Activated naive CD4-positive, alpha-beta T cell treated with anti-CD3 and anti-CD28 coated beads for 36 hours (primary cell): Measurements from ENCODE around the gene TRIM2. TPM values are rescaled to one million over a fixed set of nuclear protein-coding genes. Genes with fewer than 3 reads are reported as not detected.

Source experiments
- CTCF ChIA-PET: fragments of 350-600 bp; sonication (Branson Sonifier 250); formaldehyde crosslinking; loops from one replicate; lab custom pipeline; 2021; ENCODE audit warnings: antibody characterized with exemption; lab: Charles Lee
- DNase-seq: peaks from one replicate; pipeline ENCODE4 v3.0.0-alpha.2; 2020
- H3K27ac Mint-ChIP-seq: one replicate; pipeline ENCODE4 v1.8.0; 2021; ENCODE audit warnings: mild to moderate bottlenecking, mixed read lengths
- H3K27me3 Mint-ChIP-seq: one replicate; pipeline ENCODE4 v1.8.0; 2021; ENCODE audit warnings: low read depth, mixed read lengths
- H3K36me3 Mint-ChIP-seq: one replicate; pipeline ENCODE4 v1.8.0; 2021; ENCODE audit warnings: low read depth, mixed read lengths
- H3K4me1 Mint-ChIP-seq: one replicate; pipeline ENCODE4 v1.8.0; 2021; ENCODE audit warnings: low read depth, mixed read lengths
- H3K4me3 Mint-ChIP-seq: one replicate; pipeline ENCODE4 v1.8.0; 2021; ENCODE audit warnings: mild to moderate bottlenecking, moderate library complexity, mixed read lengths
- H3K9me3 Mint-ChIP-seq: one replicate; pipeline ENCODE4 v1.8.0; 2021; ENCODE audit warnings: mixed read lengths
- intact Hi-C: fragments of 100-400 bp; cut with micrococcal nuclease; formaldehyde crosslinking; loops from one replicate; pipeline ENCODE4 v1.15.1; 2023
- total RNA-seq, 2 experiments: library from RNA; stranded (reverse); gene quantifications; one replicate each; pipeline ENCODE4 v1.2.3, GENCODE V29; 2021

The TRIM2 gene
- total RNA-seq, 2 experiments from 2014 or later: 3.8 to 4.2 TPM

DNA sequence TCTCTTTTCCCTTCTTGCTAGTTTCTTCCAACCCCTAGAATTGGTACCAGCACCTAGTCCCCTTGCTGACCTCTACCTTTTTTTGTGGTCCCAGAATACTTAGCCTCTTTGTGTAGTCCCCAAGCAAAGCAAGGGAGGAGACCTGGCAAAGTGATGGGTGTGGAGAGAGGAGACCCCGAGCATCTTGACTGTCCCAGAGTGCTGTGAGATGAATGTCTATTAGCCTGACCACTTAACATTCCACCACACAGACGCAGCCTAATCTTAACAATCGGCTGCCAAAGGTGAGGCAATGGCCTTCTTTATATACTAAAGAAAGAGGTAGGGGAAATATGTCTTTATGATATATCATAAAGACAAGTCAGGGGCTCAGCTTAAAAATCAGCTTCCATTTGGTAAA lies 55.9 kb downstream of the TRIM2 start:
- CTCF ChIA-PET: no interaction called here
- Mint-ChIP-seq H3K4me1 (no peaks in the 10 kb centered on the region), H3K9me3 (no peaks in the 10 kb centered on the region), H3K27me3 (no peaks in the 10 kb centered on the region), H3K27ac (no peak overlapping the region), H3K4me3 (no peak overlapping the region), H3K36me3 (no peaks in the 10 kb centered on the region)
- DNase-seq: no peak
- intact Hi-C loops: no loop called here

DNA sequence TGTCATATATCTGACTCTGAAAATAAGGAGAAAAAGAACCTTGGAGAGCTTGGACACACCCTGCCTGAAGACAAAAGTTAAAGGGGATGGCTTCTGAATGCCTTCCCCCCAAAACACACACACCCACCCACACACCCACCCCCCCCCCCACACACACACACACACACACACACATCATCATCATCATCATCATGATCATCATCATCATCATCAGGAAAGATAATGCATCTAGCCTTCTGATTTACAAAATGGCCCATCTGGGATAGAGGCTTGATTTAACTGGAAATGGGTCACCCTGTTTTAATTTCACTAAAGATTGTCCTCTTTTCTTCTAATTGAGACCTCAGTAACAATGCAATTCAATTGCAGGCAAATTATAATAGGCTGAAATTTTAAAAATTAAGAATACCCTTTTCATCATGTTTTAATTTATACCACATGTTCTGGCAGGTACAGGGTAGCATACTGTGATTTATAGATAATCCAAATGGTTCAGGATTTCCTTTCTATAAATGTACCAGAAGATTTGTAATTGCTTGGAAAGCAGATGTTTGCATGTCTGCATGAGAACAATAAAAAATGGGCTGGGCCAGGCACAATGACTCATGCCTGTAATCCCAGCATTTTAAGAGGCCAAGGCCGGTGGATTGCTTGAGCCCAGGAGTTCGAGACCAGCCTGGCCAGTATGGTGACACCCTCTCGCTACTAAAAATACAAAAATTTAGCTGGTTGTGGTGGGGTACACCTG lies 56.5 kb downstream of the TRIM2 start:
- Mint-ChIP-seq H3K36me3 (no peaks in the 10 kb centered on the region), H3K4me3 (no peak overlapping the region), H3K27me3 (no peaks in the 10 kb centered on the region), H3K9me3 (no peaks in the 10 kb centered on the region), H3K4me1 (no peaks in the 10 kb centered on the region), H3K27ac (no peak overlapping the region)
- no peak for DNase-seq
- intact Hi-C loops: no loop called here
- CTCF ChIA-PET: no interaction called here

DNA sequence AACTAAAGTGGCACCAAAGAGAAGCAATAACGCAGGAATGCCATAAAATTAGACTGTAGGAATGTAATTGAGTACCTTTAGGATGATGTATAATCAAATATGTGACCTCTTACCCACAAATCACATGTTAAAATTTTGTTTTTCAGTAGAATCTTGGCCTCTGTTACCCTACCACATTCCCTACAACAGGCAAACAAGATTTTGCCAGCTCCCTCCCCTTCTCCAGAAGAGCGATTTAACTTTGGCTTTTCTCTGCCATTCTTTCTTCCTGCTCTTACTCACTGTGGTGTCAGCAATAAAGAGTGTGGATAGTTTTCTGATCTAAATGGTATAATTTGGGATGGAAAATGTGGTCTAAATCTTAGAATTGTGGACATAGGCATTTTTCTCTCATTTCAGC lies 57.2 kb downstream of the TRIM2 start:
- no peak for DNase-seq

DNA sequence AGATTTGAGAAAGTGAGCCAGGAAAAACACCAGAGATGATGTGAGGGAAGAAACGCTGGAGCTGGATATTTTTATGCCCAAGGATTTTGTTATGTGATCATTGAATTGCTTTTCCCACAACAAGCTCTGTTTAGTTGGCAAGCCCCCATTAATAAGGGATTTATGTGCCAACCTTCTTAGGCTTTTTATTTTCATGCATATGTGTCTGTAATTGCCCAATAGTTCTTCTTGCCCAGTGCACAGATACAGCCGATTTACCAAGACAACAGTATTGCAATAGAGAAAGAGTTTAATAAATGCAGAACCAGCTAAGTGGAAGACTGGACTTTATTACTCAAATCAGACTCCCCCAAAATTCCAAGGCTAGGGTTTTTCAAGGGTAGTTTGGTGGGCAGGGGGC lies 57.7 kb downstream of the TRIM2 start:
- no peak for DNase-seq
- Mint-ChIP-seq H3K36me3 (no peaks in the 10 kb centered on the region), H3K4me3 (no peak overlapping the region), H3K9me3 (no peaks in the 10 kb centered on the region), H3K27ac (no peak overlapping the region), H3K27me3 (no peaks in the 10 kb centered on the region), H3K4me1 (no peaks in the 10 kb centered on the region)
- CTCF ChIA-PET: no interaction called here
- intact Hi-C loops: no loop called here

More for the DNA sequence above, 57.2 kb downstream of the TRIM2 start:
- Mint-ChIP-seq H3K4me3 (no peak overlapping the region), H3K4me1 (no peaks in the 10 kb centered on the region), H3K27ac (no peak overlapping the region), H3K27me3 (no peaks in the 10 kb centered on the region), H3K9me3 (no peaks in the 10 kb centered on the region), H3K36me3 (no peaks in the 10 kb centered on the region)
- intact Hi-C loops: no loop called here
- CTCF ChIA-PET: no interaction called here

DNA sequence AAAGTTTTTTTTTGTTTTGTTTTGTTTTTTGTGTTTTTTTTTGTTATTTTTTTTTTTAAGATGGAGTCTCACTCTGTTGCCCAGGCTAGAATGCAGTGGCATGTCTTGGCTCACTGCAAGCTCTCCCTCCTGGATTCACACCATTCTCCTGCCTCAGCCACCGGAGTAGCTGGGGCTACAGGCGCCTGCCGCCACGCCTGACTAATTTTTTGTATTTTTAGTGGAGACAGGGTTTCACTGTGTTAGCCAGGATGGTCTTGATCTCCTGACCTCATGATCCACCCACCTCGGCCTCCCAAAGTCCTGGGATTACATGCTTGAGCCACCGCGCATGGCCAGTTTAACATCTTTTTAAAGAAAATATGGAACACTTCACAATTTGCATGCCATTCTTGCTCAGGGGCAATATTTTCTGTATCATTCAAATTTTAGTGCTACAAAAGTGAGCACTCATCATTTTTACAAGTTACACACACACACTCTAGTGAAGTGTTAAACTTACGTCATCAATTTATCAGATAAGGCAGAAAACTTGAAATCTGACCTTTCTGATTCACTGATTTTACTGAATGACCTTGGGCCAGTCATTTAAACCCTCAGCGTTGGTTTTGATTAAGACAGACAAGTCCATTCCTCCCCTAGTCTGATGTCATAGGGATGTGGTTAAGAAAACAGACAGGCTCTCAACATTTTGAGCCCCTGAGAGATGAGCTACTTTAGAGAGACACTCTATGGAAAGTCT lies 61.2 kb downstream of the TRIM2 start:
- intact Hi-C loops: no loop called here
- DNase-seq: no peak
- Mint-ChIP-seq H3K36me3 (no peaks in the 10 kb centered on the region), H3K27me3 (no peaks in the 10 kb centered on the region), H3K27ac (no peak overlapping the region), H3K4me3 (no peak overlapping the region), H3K4me1 (peaks cover 8% of the 10 kb centered on the region), H3K9me3 (no peaks in the 10 kb centered on the region)
- CTCF ChIA-PET: no interaction called here

DNA sequence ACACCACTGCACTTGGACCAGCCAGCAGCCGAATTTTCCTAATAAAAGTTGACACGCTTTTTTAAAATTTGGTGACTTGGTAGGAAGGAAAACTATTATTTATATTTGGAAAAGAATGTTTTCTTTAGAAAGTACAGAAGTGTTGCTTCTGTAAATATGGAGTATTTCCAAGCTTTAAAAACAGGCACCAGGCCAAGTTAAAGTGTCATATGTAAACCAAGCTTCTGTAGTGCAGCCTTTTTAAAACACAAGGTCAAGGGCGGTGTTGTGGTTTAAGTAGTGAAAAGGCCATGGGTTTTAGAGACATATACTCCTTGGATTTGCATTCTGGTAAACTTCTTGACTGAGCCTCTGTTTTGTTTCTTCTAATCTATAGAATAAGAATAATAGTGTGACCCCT lies 62.7 kb downstream of the TRIM2 start:
- H3K9me3 Mint-ChIP-seq: no peaks in the 10 kb centered on the region
- no peak for DNase-seq
- H3K27me3 Mint-ChIP-seq: no peaks in the 10 kb centered on the region
- H3K27ac Mint-ChIP-seq: no peak overlapping the region
- H3K4me1 Mint-ChIP-seq: peaks cover 8% of the 10 kb centered on the region
- H3K4me3 Mint-ChIP-seq: no peak overlapping the region
- CTCF ChIA-PET: interaction anchor here (0.9 kb wide), 1 partner anchor 90 kb away, joined by 5 read pairs; no protein-coding TSS in a partner anchor
- no peaks in the 10 kb centered on the region for H3K36me3 Mint-ChIP-seq
- intact Hi-C loops: no loop called here

DNA sequence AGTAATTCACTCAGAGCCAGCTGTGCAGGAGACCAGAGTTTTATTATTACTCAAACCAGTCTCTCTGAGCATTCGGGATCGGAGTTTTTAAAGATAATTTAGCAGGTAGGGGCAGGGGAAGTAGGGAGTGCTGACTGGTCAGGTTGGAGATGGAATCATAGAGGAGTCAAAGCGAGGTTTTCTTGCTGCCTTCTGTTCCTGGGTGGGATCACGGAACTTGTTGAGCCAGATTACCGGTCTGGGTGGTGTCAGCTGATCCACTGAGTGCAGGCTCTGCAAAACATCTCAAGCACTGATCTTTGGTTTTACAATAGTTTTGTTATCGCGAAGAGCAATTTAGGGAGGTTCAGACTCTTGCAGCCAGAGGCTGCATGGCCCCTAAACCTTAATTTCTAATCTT lies 63.6 kb downstream of the TRIM2 start:
- H3K36me3 Mint-ChIP-seq: no peaks in the 10 kb centered on the region
- CTCF ChIA-PET: interaction anchor here (0.7 kb wide), 1 partner anchor 142 kb away, joined by 3 read pairs; no protein-coding TSS in a partner anchor
- DNase-seq: no peak
- peaks cover 8% of the 10 kb centered on the region for H3K4me1 Mint-ChIP-seq
- H3K9me3 Mint-ChIP-seq: no peaks in the 10 kb centered on the region
- no peak overlapping the region for H3K4me3 Mint-ChIP-seq
- no peaks in the 10 kb centered on the region for H3K27me3 Mint-ChIP-seq
- H3K27ac Mint-ChIP-seq: no peak overlapping the region
- intact Hi-C loops: no loop called here

GRCh38 chr4:153268295-153268694 lies 64.1 kb downstream of the TRIM2 start:
- Mint-ChIP-seq H3K9me3 (no peaks in the 10 kb centered on the region), H3K4me1 (peaks cover 8% of the 10 kb centered on the region), H3K27ac (no peak overlapping the region), H3K36me3 (no peaks in the 10 kb centered on the region), H3K4me3 (no peak overlapping the region), H3K27me3 (no peaks in the 10 kb centered on the region)
- no peak for DNase-seq
- CTCF ChIA-PET: interaction anchor here (0.7 kb wide), 1 partner anchor 142 kb away, joined by 3 read pairs; no protein-coding TSS in a partner anchor
- intact Hi-C loops: no loop called here

DNA sequence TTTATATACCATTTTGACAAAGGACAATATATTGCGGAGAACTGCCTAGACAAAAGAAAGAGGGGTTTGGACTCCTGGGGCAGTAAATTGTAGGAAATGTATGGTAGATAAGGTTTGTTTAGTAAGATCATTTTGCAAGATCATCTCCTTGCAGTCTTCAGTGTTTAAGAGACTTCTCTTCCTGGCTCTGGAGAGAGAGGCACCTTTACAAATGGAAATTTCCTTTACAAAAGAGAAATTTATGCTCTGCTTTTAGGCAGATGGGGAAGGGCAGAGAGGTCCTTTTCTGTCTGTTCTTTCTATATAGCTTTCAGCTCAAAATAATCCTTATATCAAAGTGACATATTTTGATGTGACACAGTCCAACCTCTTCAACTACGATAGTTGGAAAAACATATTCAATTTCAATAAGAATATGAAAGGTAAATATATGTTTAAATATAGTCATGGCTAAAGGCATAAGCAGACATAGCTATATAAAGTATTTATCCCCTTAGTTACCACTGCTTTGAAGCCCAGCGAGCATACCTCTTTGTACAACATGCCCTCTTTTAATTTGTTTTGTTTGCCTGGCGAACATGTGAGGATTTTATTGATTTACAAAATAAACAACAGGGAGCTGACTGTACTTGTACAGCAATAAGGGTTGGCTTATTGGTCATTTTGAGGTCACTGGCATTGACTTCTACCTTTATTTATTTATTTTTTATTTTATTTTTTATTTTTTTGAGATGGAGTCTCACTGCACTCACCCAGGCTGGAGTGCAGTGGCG lies 65.2 kb downstream of the TRIM2 start:
- no peak overlapping the region for H3K4me3 Mint-ChIP-seq
- no peak for DNase-seq
- H3K36me3 Mint-ChIP-seq: no peaks in the 10 kb centered on the region
- peaks cover 8% of the 10 kb centered on the region for H3K4me1 Mint-ChIP-seq
- no peak overlapping the region for H3K27ac Mint-ChIP-seq
- no peaks in the 10 kb centered on the region for H3K9me3 Mint-ChIP-seq
- no peaks in the 10 kb centered on the region for H3K27me3 Mint-ChIP-seq
- intact Hi-C loops: no loop called here
- CTCF ChIA-PET: no interaction called here

GRCh38 chr4:153270361-153270760 lies 66.1 kb downstream of the TRIM2 start:
- Mint-ChIP-seq H3K27me3 (no peaks in the 10 kb centered on the region), H3K9me3 (no peaks in the 10 kb centered on the region), H3K4me3 (no peak overlapping the region), H3K4me1 (peaks cover 8% of the 10 kb centered on the region), H3K27ac (no peak overlapping the region), H3K36me3 (no peaks in the 10 kb centered on the region)
- intact Hi-C loops: no loop called here
- CTCF ChIA-PET: no interaction called here
- no peak for DNase-seq

GRCh38 chr4:153271820-153272219 lies 67.6 kb downstream of the TRIM2 start:
- no peak for DNase-seq
- Mint-ChIP-seq H3K9me3 (no peaks in the 10 kb centered on the region), H3K36me3 (no peaks in the 10 kb centered on the region), H3K4me1 (peaks cover 8% of the 10 kb centered on the region), H3K27ac (no peak overlapping the region), H3K4me3 (no peak overlapping the region), H3K27me3 (no peaks in the 10 kb centered on the region)
- intact Hi-C loops: no loop called here
- CTCF ChIA-PET: interaction anchor here (0.6 kb wide), 1 partner anchor 118 kb away, joined by 6 read pairs; no protein-coding TSS in a partner anchor

- Mint-ChIP-seq H3K36me3 (no peaks in the 10 kb centered on the region), H3K27me3 (no peaks in the 10 kb centered on the region), H3K4me3 (no peak overlapping the region), H3K9me3 (no peaks in the 10 kb centered on the region), H3K27ac (no peak overlapping the region), H3K4me1 (no peaks in the 10 kb centered on the region)
- no peak for DNase-seq
- intact Hi-C loops: no loop called here
- CTCF ChIA-PET: no interaction called here
These were observed 69.5 kb downstream of the TRIM2 start for GRCh38 chr4:153273751-153274150.
